ENCODE measurements around the gene PCNX2. TPM values are rescaled to one million over a fixed set of nuclear protein-coding genes. Genes with fewer than 3 reads are reported as not detected.

Gene PCNX2
- total RNA-seq, 6 experiments from 2014 or later = 9.9 to 15.6 (median 13.5) TPM

DNA sequence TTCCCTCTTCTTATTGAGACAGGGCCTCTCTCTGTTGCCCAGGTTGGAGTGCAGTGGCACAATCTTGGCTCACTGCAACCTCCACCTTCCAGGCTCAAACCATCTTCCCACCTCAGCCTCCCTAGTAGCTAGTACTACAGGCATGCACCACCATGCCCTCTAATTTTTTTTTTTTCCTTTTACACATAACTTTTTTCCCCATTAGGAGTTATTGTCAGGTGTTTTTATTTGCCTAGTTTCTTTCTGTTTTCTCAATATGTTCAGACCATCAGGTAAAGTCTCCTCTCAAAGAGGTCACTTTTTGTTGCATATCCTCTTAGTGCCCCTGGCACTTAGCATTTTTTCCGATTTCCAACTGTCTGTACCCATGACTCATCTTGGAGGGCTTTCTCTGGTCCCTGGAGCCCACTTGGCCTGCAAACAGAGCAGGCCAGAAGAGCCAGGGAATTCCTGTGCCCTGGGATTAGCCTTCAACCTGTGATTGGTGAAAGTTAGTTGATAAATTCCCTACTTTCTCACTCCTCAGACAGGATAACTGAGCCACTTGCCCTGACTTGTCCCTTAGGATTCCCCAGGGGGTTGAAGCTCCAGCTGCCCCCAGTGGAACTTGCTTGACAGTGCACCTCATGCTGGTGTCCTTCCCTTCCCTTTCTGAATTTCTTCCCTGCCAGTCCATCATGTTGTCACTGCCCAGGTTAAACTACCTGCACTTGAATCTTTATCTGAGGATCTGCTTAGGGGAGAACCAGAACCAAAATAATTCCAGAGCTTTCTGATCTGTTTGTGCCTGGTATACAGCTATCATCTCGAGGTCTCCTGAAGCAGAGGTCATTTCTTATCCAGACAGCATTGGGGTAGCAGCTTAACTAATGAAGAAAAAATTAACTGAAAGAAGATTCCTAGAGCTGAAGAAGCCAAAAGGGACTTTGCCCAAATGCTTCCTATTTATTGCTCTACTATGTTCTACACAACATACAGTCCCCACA lies 342.7 kb downstream of the PCNX2 start:
- Mint-ChIP-seq H3K27ac (peak overlapping the region; percentile 54; the same call in 1 of the 2 replicates), H3K27me3 (ENCODE audit: insufficient read depth) (no peaks in the 10 kb centered on the region; the same call in 1 of the 2 replicates), H3K36me3 (ENCODE audit: low read depth) (peaks cover 16% of the 10 kb centered on the region), H3K4me3 (peak overlapping the region; percentile 22), H3K9me3 (no peaks in the 10 kb centered on the region), H3K4me1 (ENCODE audit: low read depth) (peaks cover 45% of the 10 kb centered on the region)
- peak; percentile 58 for DNase-seq
- TF ChIP-seq, protein P1, sequence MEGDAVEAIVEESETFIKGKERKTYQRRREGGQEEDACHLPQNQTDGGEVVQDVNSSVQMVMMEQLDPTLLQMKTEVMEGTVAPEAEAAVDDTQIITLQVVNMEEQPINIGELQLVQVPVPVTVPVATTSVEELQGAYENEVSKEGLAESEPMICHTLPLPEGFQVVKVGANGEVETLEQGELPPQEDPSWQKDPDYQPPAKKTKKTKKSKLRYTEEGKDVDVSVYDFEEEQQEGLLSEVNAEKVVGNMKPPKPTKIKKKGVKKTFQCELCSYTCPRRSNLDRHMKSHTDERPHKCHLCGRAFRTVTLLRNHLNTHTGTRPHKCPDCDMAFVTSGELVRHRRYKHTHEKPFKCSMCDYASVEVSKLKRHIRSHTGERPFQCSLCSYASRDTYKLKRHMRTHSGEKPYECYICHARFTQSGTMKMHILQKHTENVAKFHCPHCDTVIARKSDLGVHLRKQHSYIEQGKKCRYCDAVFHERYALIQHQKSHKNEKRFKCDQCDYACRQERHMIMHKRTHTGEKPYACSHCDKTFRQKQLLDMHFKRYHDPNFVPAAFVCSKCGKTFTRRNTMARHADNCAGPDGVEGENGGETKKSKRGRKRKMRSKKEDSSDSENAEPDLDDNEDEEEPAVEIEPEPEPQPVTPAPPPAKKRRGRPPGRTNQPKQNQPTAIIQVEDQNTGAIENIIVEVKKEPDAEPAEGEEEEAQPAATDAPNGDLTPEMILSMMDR (IDR thresholded peaks at IDR 0.05) = peak; percentile 78

GRCh38 chr1:232951605-232952004 lies 343.9 kb downstream of the PCNX2 start:
- Mint-ChIP-seq H3K27ac (no peak overlapping the region), H3K4me3 (peak overlapping the region; percentile 97), H3K9me3 (no peaks in the 10 kb centered on the region), H3K4me1 (ENCODE audit: low read depth) (peaks cover 45% of the 10 kb centered on the region), H3K27me3 (ENCODE audit: insufficient read depth) (no peaks in the 10 kb centered on the region; the same call in 1 of the 2 replicates), H3K36me3 (ENCODE audit: low read depth) (peaks cover 6% of the 10 kb centered on the region; the same call in 1 of the 2 replicates)
- no peak for DNase-seq
- TF ChIP-seq, protein P1 (IDR thresholded peaks at IDR 0.05) = no peak

DNA sequence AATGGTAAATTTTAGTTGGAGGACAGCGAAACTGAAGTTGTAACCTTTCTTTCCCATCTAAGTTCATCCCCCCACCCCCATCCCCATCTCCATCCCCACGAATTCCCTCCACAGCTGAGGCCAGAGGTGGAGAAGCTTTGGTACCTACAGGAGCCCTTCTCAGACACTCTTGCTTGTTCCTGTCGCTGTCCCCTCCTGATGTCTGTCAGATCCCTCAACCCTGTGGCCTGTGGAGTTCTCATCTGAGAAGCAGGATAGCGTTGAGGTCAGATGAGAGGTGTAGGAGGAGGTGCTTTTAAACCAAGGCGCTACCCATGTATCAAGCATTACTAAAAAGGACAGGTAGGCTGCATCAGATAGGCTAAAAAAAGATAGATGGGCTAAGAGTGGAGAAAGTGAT lies 344.3 kb downstream of the PCNX2 start:
- no peak for DNase-seq
- Mint-ChIP-seq H3K36me3 (ENCODE audit: low read depth) (peaks cover 2% of the 10 kb centered on the region; the same call in 1 of the 2 replicates), H3K4me3 (peak overlapping the region; percentile 97), H3K27me3 (ENCODE audit: insufficient read depth) (no peaks in the 10 kb centered on the region; the same call in 1 of the 2 replicates), H3K9me3 (no peaks in the 10 kb centered on the region), H3K4me1 (ENCODE audit: low read depth) (peaks cover 45% of the 10 kb centered on the region), H3K27ac (peak overlapping the region; percentile 87)
- TF ChIP-seq, protein P1 (IDR thresholded peaks at IDR 0.05) = no peak

GRCh38 chr1:232950197-232951176 lies 345.0 kb downstream of the PCNX2 start, which contains the start of gene NTPCR:
TSS of gene NTPCR (plus strand) at chr1:232950611. CDS start at chr1:232950711, 100 bp downstream.
- Mint-ChIP-seq H3K9me3 (no peaks in the 10 kb centered on the region), H3K27ac (peak within 1 kb of the TSS; percentile 87), H3K4me3 (peak within 1 kb of the TSS; percentile 97), H3K27me3 (ENCODE audit: insufficient read depth) (no peaks in the 10 kb centered on the region; the same call in 1 of the 2 replicates), H3K36me3 (ENCODE audit: low read depth) (no peaks in the 10 kb centered on the region), H3K4me1 (ENCODE audit: low read depth) (peaks cover 45% of the 10 kb centered on the region)
- peak; percentile 86 for DNase-seq
- TF ChIP-seq, protein P1 (IDR thresholded peaks at IDR 0.05) = 0 out of 2 replicates have a peak, but pooled peaks have one; percentile 26
